Measurements from ENCODE around the gene ZMAT5.

DNA sequence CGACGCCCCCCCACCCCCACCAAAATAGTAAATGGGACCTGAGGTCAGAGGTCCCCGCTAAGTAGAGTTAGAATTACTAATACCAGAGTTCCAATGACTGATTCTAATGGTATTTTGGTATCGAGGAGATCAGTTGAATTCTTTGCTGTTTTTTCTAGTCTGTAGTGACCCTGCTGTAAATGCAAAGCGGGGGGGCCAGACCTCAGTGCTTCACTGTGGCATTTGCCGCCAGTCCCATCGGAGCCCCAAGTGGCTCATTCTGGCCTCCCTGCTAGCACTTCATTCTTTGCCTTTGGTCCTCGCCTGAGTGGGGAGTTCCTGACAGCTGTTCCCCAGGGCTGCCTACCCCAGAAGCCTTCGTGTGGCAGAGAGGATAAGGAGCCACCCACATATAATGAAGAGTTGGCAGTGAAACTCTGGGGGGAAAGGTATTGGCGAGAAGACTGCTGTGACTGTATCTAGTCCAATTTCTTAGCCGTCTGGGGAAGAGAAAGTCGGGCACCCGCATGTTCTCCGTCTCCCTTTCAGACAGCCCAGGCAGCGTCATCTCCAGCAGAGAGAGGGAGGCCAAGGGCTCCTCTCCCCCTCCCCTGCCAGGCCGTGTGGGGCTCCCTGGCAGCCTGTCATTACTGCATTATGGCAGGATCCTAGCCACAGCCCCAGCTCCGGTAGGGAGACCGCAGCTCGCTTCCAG lies 66.5 kb downstream of the ZMAT5 start:
- TF ChIP-seq, protein P1, sequence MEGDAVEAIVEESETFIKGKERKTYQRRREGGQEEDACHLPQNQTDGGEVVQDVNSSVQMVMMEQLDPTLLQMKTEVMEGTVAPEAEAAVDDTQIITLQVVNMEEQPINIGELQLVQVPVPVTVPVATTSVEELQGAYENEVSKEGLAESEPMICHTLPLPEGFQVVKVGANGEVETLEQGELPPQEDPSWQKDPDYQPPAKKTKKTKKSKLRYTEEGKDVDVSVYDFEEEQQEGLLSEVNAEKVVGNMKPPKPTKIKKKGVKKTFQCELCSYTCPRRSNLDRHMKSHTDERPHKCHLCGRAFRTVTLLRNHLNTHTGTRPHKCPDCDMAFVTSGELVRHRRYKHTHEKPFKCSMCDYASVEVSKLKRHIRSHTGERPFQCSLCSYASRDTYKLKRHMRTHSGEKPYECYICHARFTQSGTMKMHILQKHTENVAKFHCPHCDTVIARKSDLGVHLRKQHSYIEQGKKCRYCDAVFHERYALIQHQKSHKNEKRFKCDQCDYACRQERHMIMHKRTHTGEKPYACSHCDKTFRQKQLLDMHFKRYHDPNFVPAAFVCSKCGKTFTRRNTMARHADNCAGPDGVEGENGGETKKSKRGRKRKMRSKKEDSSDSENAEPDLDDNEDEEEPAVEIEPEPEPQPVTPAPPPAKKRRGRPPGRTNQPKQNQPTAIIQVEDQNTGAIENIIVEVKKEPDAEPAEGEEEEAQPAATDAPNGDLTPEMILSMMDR (IDR thresholded peaks at IDR 0.05; ENCODE audit: insufficient read depth, low read length, poor library complexity, severe bottlenecking), result no peak
- TF ChIP-seq EZH2phosphoT487 (conservative IDR thresholded peaks at IDR 0.05; ENCODE audit: low read length), result no peak

Measured in SU-DHL-6 (cell line).